Subcutaneous abdominal adipose tissue (tissue), 5 donors: ENCODE data around the gene RABGAP1L.
"Not testable (repeated sequence)": the region's sequence is repeated elsewhere in the genome, so short reads cannot be mapped to it uniquely, and the experiment has no call there.

Experiments used
- H3K27ac ChIP-seq: one replicate; pipeline ENCODE4 v1.7.0; 2013; ENCODE audit warnings: low read depth, mild to moderate bottlenecking, inconsistent platforms, low read length, moderate library complexity
- H3K27me3 ChIP-seq, 5 donors: one replicate each; pipeline ENCODE4 v1.7.0; 2013; ENCODE audit warnings: low read length in 5 of 5, inconsistent platforms in 1 of 5; ENCODE audit not compliant: control insufficient read depth in 5 of 5, insufficient read depth in 4 of 5
- H3K36me3 ChIP-seq, 5 donors: one replicate each; pipeline ENCODE4 v1.7.0; 2013; ENCODE audit warnings: low read length in 5 of 5; ENCODE audit not compliant: control insufficient read depth in 5 of 5, insufficient read depth in 5 of 5
- H3K4me1 ChIP-seq, 5 donors: one replicate each; pipeline ENCODE4 v1.7.0; 2013; ENCODE audit warnings: low read length in 5 of 5, mild to moderate bottlenecking in 3 of 5, moderate library complexity in 1 of 5; ENCODE audit not compliant: control insufficient read depth in 5 of 5, insufficient read depth in 5 of 5
- H3K4me3 ChIP-seq, 5 donors: one replicate each; pipeline ENCODE4 v1.7.0; 2013; ENCODE audit warnings: low read length in 5 of 5, low read depth in 1 of 5
- H3K9ac ChIP-seq, 5 donors: one replicate each; pipeline ENCODE4 v1.7.0; 2013; ENCODE audit warnings: low read length in 5 of 5, mild to moderate bottlenecking in 4 of 5, moderate library complexity in 3 of 5
- H3K9me3 ChIP-seq, 5 donors: one replicate each; pipeline ENCODE4 v1.7.0; 2013; ENCODE audit warnings: low read length in 5 of 5; ENCODE audit not compliant: control insufficient read depth in 5 of 5
- donor health status: healthy.
- donor health status: healthy.
- donor health status: healthy.
- donor health status: healthy.
- donor health status: healthy.

The RABGAP1L gene

GRCh38 chr1:175040324-175040879, 881.1 kb downstream of the RABGAP1L start:
- H3K36me3 ChIP-seq = no peaks in the 10 kb centered on the region
- no peaks in the 10 kb centered on the region for H3K27me3 ChIP-seq
- H3K9me3 ChIP-seq = no peaks in the 10 kb centered on the region
- no peak overlapping the region for H3K4me3 ChIP-seq
- H3K4me1 ChIP-seq = no peaks in the 10 kb centered on the region
- no peak overlapping the region for H3K9ac ChIP-seq
- no peak overlapping the region for H3K27ac ChIP-seq

GRCh38 chr1:175042650-175043049, 883.3 kb downstream of the RABGAP1L start:
- no peak overlapping the region for H3K27ac ChIP-seq
- no peaks in the 10 kb centered on the region for H3K36me3 ChIP-seq
- H3K9ac ChIP-seq = no peak overlapping the region
- H3K4me1 ChIP-seq = no peaks in the 10 kb centered on the region
- no peak overlapping the region for H3K4me3 ChIP-seq
- H3K9me3 ChIP-seq = no peaks in the 10 kb centered on the region
- H3K27me3 ChIP-seq = no peaks in the 10 kb centered on the region

- Histone ChIP-seq H3K4me3 (no peak overlapping the region), H3K9ac (no peak overlapping the region), H3K36me3 (no peaks in the 10 kb centered on the region), H3K4me1 (no peaks in the 10 kb centered on the region), H3K27me3 (no peaks in the 10 kb centered on the region), H3K9me3 (no peaks in the 10 kb centered on the region), H3K27ac (no peak overlapping the region)
These were observed 884.5 kb downstream of the RABGAP1L start for GRCh38 chr1:175043824-175044223.

- H3K27me3 ChIP-seq, H3K36me3 ChIP-seq, H3K27ac ChIP-seq, H3K9ac ChIP-seq, H3K4me1 ChIP-seq, H3K4me3 ChIP-seq, H3K9me3 ChIP-seq: not testable (repeated sequence)
These were observed 885.3 kb downstream of the RABGAP1L start for GRCh38 chr1:175044591-175044990.
